Coronary artery (tissue), 2 donors: ENCODE measurements around the gene GGN.

Source experiments
- DNase-seq: peaks from one replicate; pipeline ENCODE4 v3.0.0-alpha.2; 2017; ENCODE audit warnings: low spot score
- H3K27ac ChIP-seq, 2 donors: fragments of 200-600 bp; sonication (generic); one replicate each; pipeline ENCODE4 v1.5.1; 2016 to 2019
- H3K4me3 ChIP-seq: fragments of 200-600 bp; sonication (generic); 2 replicates; pipeline ENCODE4 v1.5.1; 2016; ENCODE audit warnings: mild to moderate bottlenecking, moderate library complexity
- CTCF ChIP-seq: fragments of 200-600 bp; sonication (generic); IDR thresholded peaks from one replicate; pipeline ENCODE4 v1.5.1; 2019; ENCODE audit warnings: antibody characterized with exemption

The GGN gene

DNA sequence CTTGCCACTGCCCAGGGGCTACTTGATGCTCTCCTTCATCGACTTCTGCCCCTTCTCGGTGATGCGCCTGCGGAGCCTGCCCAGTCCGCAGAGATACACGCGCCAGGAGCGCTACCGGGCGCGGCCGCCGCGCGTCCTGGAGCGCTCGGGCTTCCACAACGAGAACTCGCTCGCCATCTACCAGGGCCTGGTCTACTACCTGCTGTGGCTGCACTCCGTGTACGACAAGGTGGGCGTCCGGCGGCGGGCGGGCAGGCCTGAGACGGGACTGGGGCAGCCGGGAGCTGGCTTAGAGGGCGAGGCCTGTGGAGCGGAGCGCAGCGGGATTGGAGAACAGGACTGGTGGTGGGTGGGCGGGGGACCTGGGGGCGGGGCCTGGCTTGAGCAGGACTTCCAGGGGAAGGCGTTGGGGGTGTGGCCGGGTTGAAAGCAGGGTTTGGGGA is 26.2 kb downstream of the GGN start:
- H3K27ac ChIP-seq: peak overlapping the region in 1 of 2 donors; percentile 62
- no peak for TF ChIP-seq CTCF
- DNase-seq: no peak
- H3K4me3 ChIP-seq: peak overlapping the region; percentile 79

- H3K27ac ChIP-seq: no peak overlapping the region
- H3K4me3 ChIP-seq: peak overlapping the region; percentile 79
- DNase-seq: no peak
- no peak for TF ChIP-seq CTCF
These were observed 26.8 kb downstream of the GGN start for GRCh38 chr19:38360839-38361631.

DNA sequence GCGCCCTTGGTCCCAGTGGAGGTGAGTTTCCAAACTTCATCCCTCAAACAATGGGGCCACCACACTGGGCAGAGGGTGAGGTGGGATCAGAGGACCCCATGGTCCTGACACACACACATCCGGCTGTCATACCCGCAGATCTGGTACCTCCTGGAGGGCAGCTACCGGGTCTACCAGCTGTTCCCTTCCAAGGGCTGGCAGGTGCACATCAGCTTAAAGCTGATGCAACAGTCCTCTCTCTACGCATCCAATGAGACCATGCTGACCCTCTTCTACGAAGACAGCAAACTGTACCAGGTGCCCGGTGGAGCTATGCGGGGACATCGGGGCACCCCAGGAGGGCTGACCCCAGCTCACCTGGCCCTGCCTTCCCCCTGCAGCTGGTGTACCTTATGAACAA is 27.5 kb downstream of the GGN start:
- no peak for TF ChIP-seq CTCF
- Histone ChIP-seq H3K27ac (no peak overlapping the region), H3K4me3 (no peak overlapping the region)
- DNase-seq: no peak

DNA sequence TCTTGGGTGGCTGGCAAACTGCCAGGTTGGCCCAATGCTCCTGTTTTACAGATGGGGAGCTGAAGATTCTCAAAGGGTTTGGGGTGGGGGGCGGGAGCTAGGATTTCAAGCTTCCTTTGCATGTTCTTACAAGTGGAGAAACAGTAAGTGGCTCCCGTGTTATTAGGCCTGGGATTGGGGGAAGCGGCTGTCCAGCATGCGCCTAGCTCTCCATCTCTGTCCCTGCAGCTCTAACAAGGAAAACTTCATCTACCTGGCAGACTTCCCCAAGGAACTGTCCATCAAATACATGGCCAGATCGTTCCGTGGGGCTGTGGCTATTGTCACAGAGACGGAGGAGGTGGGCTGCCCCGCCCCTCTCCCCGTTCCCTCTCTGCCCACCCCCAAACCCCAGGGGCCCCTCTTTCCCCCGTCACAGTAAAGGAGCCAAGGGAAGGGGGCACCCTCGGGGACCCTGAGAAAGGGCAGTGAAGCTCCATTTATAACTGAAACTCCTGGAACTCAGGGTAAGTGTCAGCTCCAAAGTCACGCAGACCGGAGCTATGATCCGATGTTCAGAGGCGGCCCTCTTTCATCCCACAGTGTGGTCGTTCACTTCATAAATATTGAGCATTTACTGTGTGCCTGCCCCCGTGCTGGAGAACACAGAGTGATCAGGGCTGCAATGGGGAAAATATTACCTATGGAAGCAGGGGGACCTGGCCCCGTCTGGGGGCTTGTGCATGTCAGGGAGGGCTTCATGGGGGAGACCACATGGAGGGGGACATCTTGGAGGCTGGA is 28.4 kb downstream of the GGN start:
- Histone ChIP-seq H3K27ac (no peak overlapping the region), H3K4me3 (no peak overlapping the region)
- TF ChIP-seq CTCF: no peak
- no peak for DNase-seq

GRCh38 chr19:38358071-38358470 is 29.8 kb downstream of the GGN start:
- Histone ChIP-seq H3K4me3 (no peak overlapping the region), H3K27ac (no peak overlapping the region)
- no peak for DNase-seq
- no peak for TF ChIP-seq CTCF

- no peak for DNase-seq
- TF ChIP-seq CTCF: no peak
- Histone ChIP-seq H3K27ac (no peak overlapping the region), H3K4me3 (no peak overlapping the region)
These were observed 31.8 kb downstream of the GGN start for GRCh38 chr19:38355728-38356725.
